ENCODE results near the gene HIBADH. TPM values are rescaled to one million over a fixed set of nuclear protein-coding genes. Genes with fewer than 3 reads are reported as not detected.

The HIBADH gene
- total and polyA plus RNA-seq, 2 of the 4 experiments (the other 2 are of a cell fraction): 36.6 to 52.5 TPM

DNA sequence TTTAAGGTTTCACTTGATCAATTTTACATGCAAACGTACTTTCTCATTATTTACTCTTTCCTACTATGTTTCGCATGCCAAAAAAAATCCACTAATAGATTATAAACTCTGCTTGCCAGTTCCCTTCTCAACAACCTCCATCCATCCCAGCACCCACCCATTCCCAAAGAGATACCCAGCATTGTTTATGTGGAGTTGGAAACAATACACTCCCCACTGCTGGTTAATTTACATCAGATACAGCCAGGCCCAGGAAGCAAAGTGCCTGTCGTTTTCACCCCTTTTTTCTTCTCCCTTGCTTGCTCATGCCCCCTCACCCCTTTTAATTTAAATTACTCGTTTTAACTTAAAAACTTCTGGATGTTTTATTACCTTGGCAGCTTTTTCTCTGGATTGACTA, 59.9 kb downstream of the HIBADH start:
- 0 out of 2 replicates have a peak, but pooled peaks cover 4% of the 10 kb centered on the region for H3K9me1 ChIP-seq (ENCODE audit: insufficient read depth, low read length)
- no peak overlapping the region for H3K23ac ChIP-seq (ENCODE audit: low read depth, low read length)
- in situ Hi-C loops (cut with MboI; ENCODE audit: low sequenced_read_pairs): no loop called here
- H2BK5ac ChIP-seq (ENCODE audit: low read depth, low read length, poor library complexity, severe bottlenecking): no peak overlapping the region
- WGBS, 2 experiments (ENCODE audit: extremely low coverage in 2 of 2, insufficient read length in 1 of 2): no CpG with 5 or more reads among the region's 4 CpGs
- no peak overlapping the region for H3K4me2 ChIP-seq (ENCODE audit: low read depth, low read length)
- no peak overlapping the region for H3K18ac ChIP-seq (ENCODE audit: low read depth, low read length)
- POLR2A ChIA-PET (ENCODE audit: unreplicated experiment): no interaction called here
- H4K91ac ChIP-seq (ENCODE audit: insufficient read depth, low read depth, low read length): no peak overlapping the region
- H3K9me3 ChIP-seq (ENCODE audit: control insufficient read depth, insufficient read depth, low read length): no peaks in the 10 kb centered on the region
- dilution Hi-C loops (cut with HindIII; ENCODE audit: low sequenced_read_pairs, unreplicated experiment): no loop called here
- H3K4me3 ChIP-seq (ENCODE audit: insufficient read depth, low read depth, low read length): no peak overlapping the region
- no peak overlapping the region for H4K5ac ChIP-seq (ENCODE audit: low read depth, low read length)
- H4K8ac ChIP-seq (ENCODE audit: low read depth in 2 of 2, low read length in 2 of 2): no peak overlapping the region
- no peak for ATAC-seq (ENCODE audit: low read depth)
- no peak overlapping the region for H2BK120ac ChIP-seq (ENCODE audit: low read depth, low read length)
- H3K27me3 ChIP-seq (ENCODE audit: control insufficient read depth, insufficient read depth, low read length): no peaks in the 10 kb centered on the region
- no peak overlapping the region for H3K9ac ChIP-seq (ENCODE audit: low read depth, low read length)
- BruUV-seq (replicated peaks): no TSS peak
- CTCF ChIA-PET: interaction anchor here (0.7 kb wide), 1 partner anchor 404 kb away, joined by 3 read pairs; no protein-coding TSS in a partner anchor
- no peak overlapping the region for H3K56ac ChIP-seq (ENCODE audit: extremely low read depth, insufficient read depth, low read length)
- no peak overlapping the region for H2AK9ac ChIP-seq (replicated peaks; ENCODE audit: low read depth, low read length, poor library complexity)
- H2BK20ac ChIP-seq (ENCODE audit: low read depth, low read length): no peak overlapping the region
- H2AK5ac ChIP-seq (ENCODE audit: low read depth, low read length): no peak overlapping the region
- no peak overlapping the region for H3K4ac ChIP-seq (ENCODE audit: low read depth, low read length)
- DNase-seq: no peak
- no peak overlapping the region for H2AFZ ChIP-seq (replicated peaks; ENCODE audit: low read length, poor library complexity)
- no peaks in the 10 kb centered on the region for H3K36me3 ChIP-seq (ENCODE audit: control insufficient read depth, insufficient read depth, low read length)
- TF ChIP-seq CHD1 (IDR thresholded peaks at IDR 0.05; ENCODE audit: low read depth, low read length): no peak
- TF ChIP-seq, protein P1, sequence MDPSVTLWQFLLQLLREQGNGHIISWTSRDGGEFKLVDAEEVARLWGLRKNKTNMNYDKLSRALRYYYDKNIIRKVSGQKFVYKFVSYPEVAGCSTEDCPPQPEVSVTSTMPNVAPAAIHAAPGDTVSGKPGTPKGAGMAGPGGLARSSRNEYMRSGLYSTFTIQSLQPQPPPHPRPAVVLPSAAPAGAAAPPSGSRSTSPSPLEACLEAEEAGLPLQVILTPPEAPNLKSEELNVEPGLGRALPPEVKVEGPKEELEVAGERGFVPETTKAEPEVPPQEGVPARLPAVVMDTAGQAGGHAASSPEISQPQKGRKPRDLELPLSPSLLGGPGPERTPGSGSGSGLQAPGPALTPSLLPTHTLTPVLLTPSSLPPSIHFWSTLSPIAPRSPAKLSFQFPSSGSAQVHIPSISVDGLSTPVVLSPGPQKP (IDR thresholded peaks at IDR 0.05; ENCODE audit: borderline replicate concordance, low read depth, low read length): no peak
- TF ChIP-seq RAD21 (IDR thresholded peaks at IDR 0.05; ENCODE audit: low read length): no peak
- TF ChIP-seq, protein P2, sequence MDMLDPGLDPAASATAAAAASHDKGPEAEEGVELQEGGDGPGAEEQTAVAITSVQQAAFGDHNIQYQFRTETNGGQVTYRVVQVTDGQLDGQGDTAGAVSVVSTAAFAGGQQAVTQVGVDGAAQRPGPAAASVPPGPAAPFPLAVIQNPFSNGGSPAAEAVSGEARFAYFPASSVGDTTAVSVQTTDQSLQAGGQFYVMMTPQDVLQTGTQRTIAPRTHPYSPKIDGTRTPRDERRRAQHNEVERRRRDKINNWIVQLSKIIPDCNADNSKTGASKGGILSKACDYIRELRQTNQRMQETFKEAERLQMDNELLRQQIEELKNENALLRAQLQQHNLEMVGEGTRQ (IDR thresholded peaks at IDR 0.05; ENCODE audit: low read depth, low read length): no peak
- TF ChIP-seq MAZ (IDR thresholded peaks at IDR 0.05; ENCODE audit: borderline replicate concordance, low read depth, low read length): no peak
- TF ChIP-seq BHLHE40 (IDR thresholded peaks at IDR 0.05; ENCODE audit: low read depth, low read length): no peak
- TF ChIP-seq MXI1 (IDR thresholded peaks at IDR 0.05; ENCODE audit: borderline replicate concordance, low read depth, low read length): no peak
- TF ChIP-seq CEBPB (IDR thresholded peaks at IDR 0.05; ENCODE audit: low read depth, low read length): no peak
- no peak for TF ChIP-seq MAFK (IDR thresholded peaks at IDR 0.05; ENCODE audit: low read depth, low read length)
- TF ChIP-seq RFX5 (IDR thresholded peaks at IDR 0.05; ENCODE audit: low read depth, low read length): no peak
- no peak for TF ChIP-seq SMC3 (IDR thresholded peaks at IDR 0.05; ENCODE audit: low read depth, low read length)
- TF ChIP-seq FOS (IDR thresholded peaks at IDR 0.05; ENCODE audit: low read depth, low read length): no peak
- no peak for TF ChIP-seq RCOR1 (IDR thresholded peaks at IDR 0.05; ENCODE audit: insufficient replicate concordance, low read length)
- no peak for TF ChIP-seq POLR2A (IDR thresholded peaks at IDR 0.05; ENCODE audit: low read depth, low read length)
- TF ChIP-seq, protein P3, sequence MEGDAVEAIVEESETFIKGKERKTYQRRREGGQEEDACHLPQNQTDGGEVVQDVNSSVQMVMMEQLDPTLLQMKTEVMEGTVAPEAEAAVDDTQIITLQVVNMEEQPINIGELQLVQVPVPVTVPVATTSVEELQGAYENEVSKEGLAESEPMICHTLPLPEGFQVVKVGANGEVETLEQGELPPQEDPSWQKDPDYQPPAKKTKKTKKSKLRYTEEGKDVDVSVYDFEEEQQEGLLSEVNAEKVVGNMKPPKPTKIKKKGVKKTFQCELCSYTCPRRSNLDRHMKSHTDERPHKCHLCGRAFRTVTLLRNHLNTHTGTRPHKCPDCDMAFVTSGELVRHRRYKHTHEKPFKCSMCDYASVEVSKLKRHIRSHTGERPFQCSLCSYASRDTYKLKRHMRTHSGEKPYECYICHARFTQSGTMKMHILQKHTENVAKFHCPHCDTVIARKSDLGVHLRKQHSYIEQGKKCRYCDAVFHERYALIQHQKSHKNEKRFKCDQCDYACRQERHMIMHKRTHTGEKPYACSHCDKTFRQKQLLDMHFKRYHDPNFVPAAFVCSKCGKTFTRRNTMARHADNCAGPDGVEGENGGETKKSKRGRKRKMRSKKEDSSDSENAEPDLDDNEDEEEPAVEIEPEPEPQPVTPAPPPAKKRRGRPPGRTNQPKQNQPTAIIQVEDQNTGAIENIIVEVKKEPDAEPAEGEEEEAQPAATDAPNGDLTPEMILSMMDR (conservative IDR thresholded peaks at IDR 0.05; ENCODE audit: low read depth, low read length): no peak
- TF ChIP-seq NFE2L2 (IDR thresholded peaks at IDR 0.05; ENCODE audit: low read depth, low read length): no peak
- H3K4me1 ChIP-seq (ENCODE audit: control insufficient read depth, insufficient read depth, low read length): peaks cover 6% of the 10 kb centered on the region
- no peaks in the 10 kb centered on the region; a peak in 1 of 4 replicates for H3K79me1 ChIP-seq (ENCODE audit: low read depth in 1 of 2, low read length in 2 of 2)
- H3K14ac ChIP-seq (replicated peaks; ENCODE audit: low read depth, low read length): no peak overlapping the region
- intact Hi-C loops (cut with micrococcal nuclease): loop anchor here (10.0 kb wide), 1 partner anchor 172 kb away; no protein-coding TSS in a partner anchor
- H3K27ac ChIP-seq (ENCODE audit: insufficient read depth, low read length): no peak overlapping the region
- no peaks in the 10 kb centered on the region for H4K20me1 ChIP-seq (ENCODE audit: insufficient read depth, low read length)
- no peak overlapping the region for H2BK15ac ChIP-seq (ENCODE audit: low read depth, low read length)

Data from IMR-90 (cell line).